CD14-positive monocyte (primary cell): ENCODE results near the gene KLHL42. TPM values are rescaled to one million over a fixed set of nuclear protein-coding genes. Genes with fewer than 3 reads are reported as not detected.

Source experiments
- DNase-seq, 3 donors: peaks; one replicate each; pipeline ENCODE4 v3.0.0-alpha.2; 2011 to 2022
- H2AFZ ChIP-seq: 2 replicates; pipeline ENCODE4 v1.6.0; 2012; ENCODE audit warnings: mild to moderate bottlenecking, low read depth, low read length, inconsistent platforms; ENCODE audit not compliant: insufficient read depth, poor library complexity, severe bottlenecking
- H3K27ac ChIP-seq, 2 donors: 1 replicate in 1 of 2; 2 replicates in 1 of 2; pipeline ENCODE4 v1.5.1; 2012 to 2013; ENCODE audit warnings: low read length in 2 of 2, control low read depth in 1 of 2, inconsistent platforms in 1 of 2, low read depth in 1 of 2, mild to moderate bottlenecking in 1 of 2
- H3K27me3 ChIP-seq, 2 donors: one replicate each; pipeline versions ENCODE4 v1.6.0 to v1.6.1; 2011 to 2013; ENCODE audit warnings: low read length in 2 of 2; ENCODE audit not compliant: control insufficient read depth in 2 of 2, insufficient read depth in 2 of 2
- H3K36me3 ChIP-seq, 2 donors: replicated peaks in 1 of 2; 1 replicate in 1 of 2; 2 replicates in 1 of 2; pipeline versions ENCODE4 v1.5.1 to v1.6.1; 2012 to 2013; ENCODE audit warnings: low read length in 2 of 2, control low read depth in 1 of 2, inconsistent platforms in 1 of 2, mild to moderate bottlenecking in 1 of 2; ENCODE audit not compliant: insufficient read depth in 2 of 2, control insufficient read depth in 1 of 2
- H3K4me1 ChIP-seq, 2 donors: 1 replicate in 1 of 2; 2 replicates in 1 of 2; pipeline versions ENCODE4 v1.5.1 to v1.6.1; 2012 to 2013; ENCODE audit warnings: low read length in 2 of 2, control low read depth in 1 of 2, inconsistent platforms in 1 of 2, mild to moderate bottlenecking in 1 of 2, moderate library complexity in 1 of 2; ENCODE audit not compliant: insufficient read depth in 2 of 2, control insufficient read depth in 1 of 2
- H3K4me2 ChIP-seq: replicated peaks from 2 replicates; pipeline ENCODE3; 2012; ENCODE audit warnings: low read length, moderate library complexity, mild to moderate bottlenecking; ENCODE audit not compliant: poor library complexity, severe bottlenecking; ENCODE audit errors: extremely low read depth
- H3K4me3 ChIP-seq, 3 experiments: fragments of 200-600 bp in 1 of 3; sonication (generic) in 1 of 3; replicated peaks in 1 of 3; 1 replicate in 2 of 3; 2 replicates in 1 of 3; pipeline ENCODE4 v1.5.1; 2011 to 2013; ENCODE audit warnings: low read length in 3 of 3, mild to moderate bottlenecking in 3 of 3, control low read depth in 2 of 3, low read depth in 2 of 3, inconsistent platforms in 1 of 3, moderate library complexity in 1 of 3
- H3K79me2 ChIP-seq: 2 replicates; pipeline ENCODE4 v1.6.0; 2012; ENCODE audit warnings: mild to moderate bottlenecking, control low read depth, inconsistent platforms, low read length, moderate library complexity; ENCODE audit not compliant: insufficient read depth
- H3K9ac ChIP-seq: 2 replicates; pipeline ENCODE4 v1.6.0; 2017; ENCODE audit warnings: low read length, mild to moderate bottlenecking; ENCODE audit not compliant: insufficient read depth, poor library complexity, severe bottlenecking
- H3K9me3 ChIP-seq, 2 donors: replicated peaks in 1 of 2; 1 replicate in 1 of 2; 2 replicates in 1 of 2; pipeline versions ENCODE4 v1.5.1 to v1.6.1; 2012 to 2013; ENCODE audit warnings: low read length in 2 of 2, control low read depth in 1 of 2; ENCODE audit not compliant: control insufficient read depth in 1 of 2, insufficient read depth in 1 of 2
- H4K20me1 ChIP-seq: 2 replicates; pipeline ENCODE4 v1.6.0; 2012; ENCODE audit warnings: mild to moderate bottlenecking, low read length, control low read depth, moderate library complexity; ENCODE audit not compliant: insufficient read depth
- H3K27ac Mint-ChIP-seq, 7 donors: one replicate each; pipeline ENCODE4 v1.8.0; 2020; ENCODE audit warnings: mild to moderate bottlenecking in 7 of 7, mixed read lengths in 7 of 7, moderate library complexity in 6 of 7, inconsistent platforms in 2 of 7
- H3K27me3 Mint-ChIP-seq, 3 donors: one replicate each; pipeline ENCODE4 v1.8.0; 2021 to 2022; ENCODE audit warnings: low read depth in 3 of 3, mild to moderate bottlenecking in 3 of 3, mixed read lengths in 3 of 3, moderate library complexity in 3 of 3, inconsistent platforms in 1 of 3
- H3K36me3 Mint-ChIP-seq, 2 donors: one replicate each; pipeline ENCODE4 v1.8.0; 2020; ENCODE audit warnings: mixed read lengths in 2 of 2, inconsistent platforms in 1 of 2, mild to moderate bottlenecking in 1 of 2
- H3K4me1 Mint-ChIP-seq: one replicate; pipeline ENCODE4 v1.8.0; 2020; ENCODE audit warnings: mild to moderate bottlenecking, mixed read lengths
- H3K4me3 Mint-ChIP-seq, 2 donors: one replicate each; pipeline ENCODE4 v1.8.0; 2020; ENCODE audit warnings: mild to moderate bottlenecking in 2 of 2, mixed read lengths in 2 of 2, moderate library complexity in 1 of 2
- H3K9me3 Mint-ChIP-seq, 7 donors: one replicate each; pipeline ENCODE4 v1.8.0; 2020 to 2022; ENCODE audit warnings: mixed read lengths in 7 of 7, mild to moderate bottlenecking in 6 of 7, moderate library complexity in 6 of 7, inconsistent platforms in 2 of 7
- CTCF ChIP-seq: fragments of 200-600 bp; IDR thresholded peaks from one replicate; pipeline ENCODE4 v1.8.0; 2022; ENCODE audit warnings: antibody characterized with exemption, mild to moderate bottlenecking
- WGBS: methylation state at CpG from one replicate; pipeline ENCODE4 v1.1.5; 2013; ENCODE audit warnings: missing lambda C conversion rate; ENCODE audit not compliant: insufficient coverage; 5-methylcytosine and 5-hydroxymethylcytosine counted together
- intact Hi-C, 2 donors: fragments of 100-400 bp; cut with micrococcal nuclease; formaldehyde crosslinking; loops; one replicate each; pipeline versions ENCODE4 v1.15.0 to v1.15.1; 2023
- polyA minus RNA-seq: library from RNA; depleted of rRNA, polyadenylated mRNA; stranded (reverse); fragments of >200 nt; gene quantifications from 2 replicates; pipeline ENCODE4 v1.2.3, GENCODE V29; 2012
- polyA plus RNA-seq, 3 donors: library from polyadenylated mRNA; depleted of rRNA in 1 of 3; unstranded in 2 of 3; stranded (reverse) in 1 of 3; fragments of 300-500 nt in 2 of 3; fragments of >200 nt in 1 of 3; fragmentation: Illumina TruSeq in 2 of 3; gene quantifications; 1 replicate in 2 of 3; 2 replicates in 1 of 3; pipeline ENCODE4 v1.2.3, GENCODE V29; 2012 to 2021
- total RNA-seq, 12 experiments: library from RNA in 1 of 12; stranded (reverse) in 1 of 12; fragments of 120-200 nt in 1 of 12; gene quantifications; one replicate each; pipeline ENCODE4 v1.2.4 and lab custom pipeline; 2013 to 2026; ENCODE audit warnings: mixed read lengths in 6 of 12, inconsistent platforms in 1 of 12

The KLHL42 gene, protein sequence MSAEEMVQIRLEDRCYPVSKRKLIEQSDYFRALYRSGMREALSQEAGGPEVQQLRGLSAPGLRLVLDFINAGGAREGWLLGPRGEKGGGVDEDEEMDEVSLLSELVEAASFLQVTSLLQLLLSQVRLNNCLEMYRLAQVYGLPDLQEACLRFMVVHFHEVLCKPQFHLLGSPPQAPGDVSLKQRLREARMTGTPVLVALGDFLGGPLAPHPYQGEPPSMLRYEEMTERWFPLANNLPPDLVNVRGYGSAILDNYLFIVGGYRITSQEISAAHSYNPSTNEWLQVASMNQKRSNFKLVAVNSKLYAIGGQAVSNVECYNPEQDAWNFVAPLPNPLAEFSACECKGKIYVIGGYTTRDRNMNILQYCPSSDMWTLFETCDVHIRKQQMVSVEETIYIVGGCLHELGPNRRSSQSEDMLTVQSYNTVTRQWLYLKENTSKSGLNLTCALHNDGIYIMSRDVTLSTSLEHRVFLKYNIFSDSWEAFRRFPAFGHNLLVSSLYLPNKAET
- 8.3 TPM for total RNA-seq (2013)
- polyA plus RNA-seq = 1 to 10 TPM; 4.1 to 9.9 (median 7.5) TPM
- 9.0 and 12.8 TPM in 2 replicates for polyA minus RNA-seq
- total RNA-seq (lab: John Stamatoyannopoulos, UW) = 2.8 to 17.4 (median 10.8) reads per million in 11 experiments

DNA sequence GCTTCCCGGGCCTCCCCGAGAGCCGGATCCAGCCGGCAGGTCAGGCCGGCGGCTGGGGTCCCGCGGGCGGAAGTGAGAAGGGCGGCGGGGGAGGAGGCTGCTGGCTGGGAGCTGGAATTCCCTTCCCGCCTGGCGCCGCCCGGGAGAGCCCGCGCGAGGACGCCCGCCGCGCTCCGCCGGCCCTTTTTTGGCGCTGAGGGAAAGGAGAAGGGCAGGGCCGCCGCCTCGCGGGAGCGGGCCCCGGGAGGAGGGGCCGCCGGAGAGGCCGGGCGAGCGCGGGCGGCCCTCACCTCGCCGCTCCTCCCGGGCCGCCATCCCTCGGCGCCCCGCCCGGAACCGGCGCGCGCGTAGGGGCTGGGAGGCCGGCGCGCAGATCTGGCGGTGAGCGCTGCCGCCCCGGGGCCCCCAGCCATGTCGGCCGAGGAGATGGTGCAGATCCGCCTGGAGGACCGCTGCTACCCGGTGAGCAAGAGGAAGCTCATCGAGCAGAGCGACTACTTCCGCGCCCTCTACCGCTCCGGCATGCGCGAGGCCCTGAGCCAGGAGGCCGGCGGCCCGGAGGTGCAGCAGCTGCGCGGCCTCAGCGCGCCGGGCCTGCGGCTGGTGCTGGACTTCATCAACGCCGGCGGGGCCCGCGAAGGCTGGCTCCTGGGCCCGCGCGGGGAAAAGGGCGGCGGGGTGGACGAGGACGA lies at the start of gene KLHL42, which contains the start of gene MANSC4:
Gene KLHL42 (plus strand): TSS at position 314 of the 692 bp plus-strand sequence. CDS start 98 bp downstream, at position 412.
Gene MANSC4 (minus strand): TSS at position 317 of the 692 bp plus-strand sequence. CDS start 8,960 bp downstream, outside the sequence.
- H3K27ac Mint-ChIP-seq = peak within 1 kb of the TSS in 5 of 7 donors; percentile 28 to 68 (median 54)
- H3K9me3 Mint-ChIP-seq = peaks cover 0 to 2% (median 0%) of the 10 kb centered on the region in 7 donors
- intact Hi-C loops = no loop called here
- WGBS = under 1% methylated on average over 91 of the region's 92 CpGs
- Histone ChIP-seq H2AFZ (peak within 1 kb of the TSS; percentile 97), H3K36me3 (no peaks in the 10 kb centered on the region), H4K20me1 (no peaks in the 10 kb centered on the region), H3K4me3 (peak within 1 kb of the TSS; percentile 54 to 77 (median 65)), H3K9ac (peak within 1 kb of the TSS; percentile 75), H3K9me3 (no peaks in the 10 kb centered on the region), H3K4me2 (peak within 1 kb of the TSS; percentile 88), H3K79me2 (peaks cover 38% of the 10 kb centered on the region), H3K4me1 (peaks cover 15 to 19% of the 10 kb centered on the region in 2 donors), H3K27me3 (no peaks in the 10 kb centered on the region), H3K27ac (peak within 1 kb of the TSS in 1 of 2 donors; percentile 60)
- peaks cover 33% of the 10 kb centered on the region for H3K4me1 Mint-ChIP-seq
- peak; percentile 65 to 73 (median 72) for DNase-seq
- peaks cover 5 to 7% of the 10 kb centered on the region in 2 donors for H3K36me3 Mint-ChIP-seq
- H3K27me3 Mint-ChIP-seq = peaks cover 3 to 4% (median 4%) of the 10 kb centered on the region in 3 donors
- peak; percentile 18 for TF ChIP-seq CTCF
- peak within 1 kb of the TSS; percentile 85 to 92 for H3K4me3 Mint-ChIP-seq

DNA sequence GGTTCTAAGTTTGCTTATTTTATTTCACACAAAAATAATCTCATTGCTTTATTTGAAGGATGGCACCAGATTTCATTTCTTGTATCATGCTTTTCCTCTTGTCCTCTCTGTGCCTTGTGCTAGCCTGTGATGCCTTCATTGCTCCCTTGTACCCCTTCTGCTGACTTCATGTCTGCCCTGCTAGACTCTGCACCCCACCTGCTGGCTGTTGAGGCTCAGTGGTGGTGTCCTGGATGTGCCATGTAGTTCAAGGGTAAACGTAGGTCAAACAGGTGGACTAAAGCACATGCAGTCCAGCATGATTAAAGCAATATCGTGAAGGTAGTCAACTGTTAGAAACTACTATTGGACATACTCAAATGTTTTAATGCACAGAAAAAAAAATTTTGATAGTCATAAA lies 47.8 kb upstream of the KLHL42 start:
- peak overlapping the region in 3 of 7 donors; percentile 3 to 59 (median 39) for H3K27ac Mint-ChIP-seq
- DNase-seq = no peak
- Histone ChIP-seq H3K4me3 (no peak overlapping the region), H3K36me3 (peaks cover 44 to 90% of the 10 kb centered on the region in 2 donors), H4K20me1 (no peaks in the 10 kb centered on the region), H3K4me1 (no peaks in the 10 kb centered on the region), H3K79me2 (no peaks in the 10 kb centered on the region), H3K9me3 (no peaks in the 10 kb centered on the region), H3K27me3 (no peaks in the 10 kb centered on the region), H3K9ac (no peak overlapping the region), H2AFZ (no peak overlapping the region), H3K4me2 (no peak overlapping the region), H3K27ac (no peak overlapping the region)
- TF ChIP-seq CTCF = no peak
- no peaks in the 10 kb centered on the region for H3K4me1 Mint-ChIP-seq
- no peak overlapping the region for H3K4me3 Mint-ChIP-seq
- H3K9me3 Mint-ChIP-seq = no peaks in the 10 kb centered on the region
- no CpG with 5 or more reads among the region's 2 CpGs for WGBS
- intact Hi-C loops = loop anchor here in 1 of 2 donors (5.0 kb wide), 1 partner anchor 210 kb away; no protein-coding TSS in a partner anchor
- peaks cover 60 to 73% of the 10 kb centered on the region in 2 donors for H3K36me3 Mint-ChIP-seq
- no peaks in the 10 kb centered on the region for H3K27me3 Mint-ChIP-seq
